Measurements from ENCODE around the gene FOCAD.
A peak's percentile ranks its signal among the peaks of the same experiment; 100 is the strongest.
"Not testable (repeated sequence)": the region's sequence is repeated elsewhere in the genome, so short reads cannot be mapped to it uniquely, and the experiment has no call there.

Gene FOCAD, protein sequence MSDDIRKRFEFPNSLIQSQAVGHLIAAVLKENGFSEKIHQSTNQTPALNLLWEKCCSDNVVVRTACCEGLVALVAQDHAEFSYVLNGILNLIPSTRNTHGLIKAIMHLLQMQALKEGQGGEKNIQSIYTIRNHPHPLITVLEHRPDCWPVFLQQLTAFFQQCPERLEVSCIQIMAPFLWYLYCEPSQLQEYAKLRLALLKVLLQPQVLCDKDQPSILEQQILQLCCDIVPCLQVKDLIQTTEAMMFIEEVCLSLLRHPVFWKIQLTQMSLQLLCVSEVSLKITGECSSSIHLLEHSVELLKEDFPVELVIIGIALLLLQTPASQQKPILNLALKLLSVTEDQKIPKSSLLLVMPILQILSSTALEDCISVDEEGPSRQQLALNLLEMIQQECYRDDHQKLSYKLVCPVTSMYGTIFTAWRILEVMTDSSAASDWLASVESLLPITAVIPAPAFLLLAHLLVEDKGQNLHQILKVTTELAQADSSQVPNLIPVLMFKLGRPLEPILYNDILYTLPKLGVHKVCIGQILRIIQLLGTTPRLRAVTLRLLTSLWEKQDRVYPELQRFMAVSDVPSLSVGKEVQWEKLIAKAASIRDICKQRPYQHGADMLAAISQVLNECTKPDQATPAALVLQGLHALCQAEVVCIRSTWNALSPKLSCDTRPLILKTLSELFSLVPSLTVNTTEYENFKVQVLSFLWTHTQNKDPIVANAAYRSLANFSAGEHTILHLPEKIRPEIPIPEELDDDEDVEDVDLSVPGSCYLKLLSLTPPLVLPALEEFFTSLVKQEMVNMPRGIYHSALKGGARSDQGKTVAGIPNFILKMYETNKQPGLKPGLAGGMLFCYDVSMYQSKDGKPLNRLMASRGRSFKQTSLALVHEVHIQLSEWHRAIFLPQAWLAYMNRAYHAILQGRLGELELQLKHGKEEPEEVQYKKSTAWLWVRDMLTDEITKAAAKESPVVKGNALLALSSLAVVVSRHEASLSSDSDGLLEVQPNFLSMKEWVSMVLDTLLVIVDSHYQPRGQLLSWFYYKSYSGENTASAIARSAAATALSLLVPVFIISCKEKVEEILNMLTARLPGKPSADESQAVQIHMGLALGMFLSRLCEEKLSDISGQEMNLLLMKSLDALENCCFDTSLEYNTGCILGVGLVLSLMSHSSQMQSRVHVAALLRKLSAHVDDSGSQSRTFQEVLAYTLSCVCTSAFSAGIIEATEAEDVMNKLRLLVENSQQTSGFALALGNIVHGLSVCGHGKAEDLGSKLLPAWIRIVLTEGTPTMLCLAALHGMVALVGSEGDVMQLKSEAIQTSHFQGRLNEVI (N-terminal part only)

DNA sequence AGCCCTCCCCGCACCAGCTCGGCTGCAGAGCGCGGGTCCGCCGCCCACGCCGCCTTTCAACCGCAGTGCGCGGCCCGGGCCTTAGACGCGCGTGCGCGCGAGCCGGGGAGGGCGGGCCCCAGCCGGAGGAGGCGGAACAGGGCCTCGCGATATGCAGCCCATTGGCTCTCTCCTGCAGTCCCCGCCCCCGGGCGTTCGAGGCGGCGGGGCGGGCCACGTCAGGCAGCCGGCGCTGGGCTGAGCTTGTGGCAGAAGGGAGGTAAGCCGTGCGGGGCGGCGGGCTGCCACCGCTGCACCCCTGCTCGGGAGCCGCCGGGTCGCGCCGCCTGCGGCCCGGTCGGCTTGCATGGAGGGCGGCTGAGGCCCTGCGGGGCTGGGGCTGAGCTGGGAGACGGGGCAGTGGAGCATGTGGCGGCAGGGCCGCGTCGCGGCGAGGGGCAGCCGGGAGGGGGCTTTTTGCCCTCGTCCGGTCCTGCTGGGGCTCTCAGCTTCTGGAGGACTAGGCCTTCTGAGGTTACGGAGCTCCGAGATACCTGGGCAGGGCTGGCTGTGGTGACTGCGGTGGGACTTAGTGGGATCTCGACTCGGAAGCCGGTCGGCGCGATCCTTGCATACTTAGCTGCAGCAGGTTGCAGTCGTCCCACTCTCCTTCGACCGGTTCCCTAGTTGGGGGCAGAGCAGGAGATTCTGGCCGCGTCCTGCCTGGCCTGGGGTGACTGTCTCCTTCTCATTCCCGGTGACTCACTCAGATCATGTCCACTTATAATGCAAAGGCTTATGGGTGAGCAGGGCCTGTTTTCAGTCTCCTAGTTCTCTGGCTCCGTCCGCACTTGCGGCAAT, at the start of gene FOCAD:
TSS of gene FOCAD (plus strand) at position 225 of the 840 bp plus-strand sequence. CDS start 31,095 bp downstream, outside the sequence.
- DNase-seq: peak; percentile 80 to 92

DNA sequence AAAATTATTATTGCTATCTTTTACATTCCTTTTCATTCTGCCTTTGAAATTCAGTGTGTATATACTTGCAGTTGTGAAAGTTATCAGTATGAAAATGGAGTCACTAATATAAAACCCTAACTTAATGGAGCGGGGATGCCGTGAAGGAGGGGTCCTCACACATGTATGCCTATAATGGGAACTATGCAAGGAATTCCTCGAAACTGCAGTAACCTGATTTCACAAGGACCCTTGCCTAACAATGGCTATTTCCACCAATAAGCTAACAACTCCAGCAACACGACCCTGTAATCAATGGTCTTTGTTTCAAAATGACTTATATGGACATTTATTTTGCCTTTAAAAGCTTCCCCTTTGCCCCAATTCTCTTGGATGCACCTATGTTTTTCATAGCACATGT, 49.2 kb upstream of the FOCAD start:
- no peak for DNase-seq

- no peak for DNase-seq
Observed at GRCh38 chr9:20636888-20637440, 47.1 kb upstream of the FOCAD start.

DNA sequence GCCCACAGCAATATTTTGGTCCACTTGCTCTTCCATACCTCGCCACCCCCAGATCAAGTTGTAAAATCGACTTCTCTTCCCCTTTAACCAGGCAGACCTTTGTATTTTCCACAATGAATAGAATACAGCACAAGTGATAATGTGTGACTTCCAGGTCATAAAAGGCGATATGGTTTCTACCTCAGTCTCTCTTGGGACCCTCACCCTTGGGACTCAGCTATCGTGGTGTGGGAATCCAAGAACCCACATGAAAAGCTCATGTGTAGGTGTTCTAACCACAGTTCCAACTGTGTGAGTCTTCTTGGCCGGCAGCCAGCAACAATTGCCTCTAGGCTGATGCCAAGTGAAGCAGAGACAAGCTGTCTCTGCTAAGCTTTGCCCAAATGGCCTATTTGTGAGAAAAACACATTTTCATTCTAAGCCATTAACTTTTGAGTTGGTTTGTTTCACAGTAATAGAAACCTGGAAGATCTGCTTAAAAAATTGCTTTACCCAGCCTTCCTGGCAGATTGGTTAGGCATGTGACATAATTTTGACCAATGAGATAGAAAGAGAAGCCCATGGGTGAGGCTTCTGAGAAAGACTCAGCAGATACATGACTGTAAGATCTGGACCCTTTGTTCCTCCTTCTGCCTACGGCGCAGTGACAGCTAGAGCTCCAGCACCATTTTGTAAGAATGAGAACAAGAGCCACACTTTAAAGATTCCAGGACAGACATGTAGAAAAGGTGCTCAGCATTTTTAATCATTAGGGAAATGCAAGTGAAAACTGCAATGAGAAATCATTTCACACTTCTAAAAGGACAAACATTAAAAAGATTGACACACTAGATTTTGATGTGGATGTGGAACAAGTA, 43.5 kb upstream of the FOCAD start:
- DNase-seq: peak; percentile 39 to 71

- no peak for DNase-seq
Observed at GRCh38 chr9:20642045-20642444, 42.0 kb upstream of the FOCAD start.

DNA sequence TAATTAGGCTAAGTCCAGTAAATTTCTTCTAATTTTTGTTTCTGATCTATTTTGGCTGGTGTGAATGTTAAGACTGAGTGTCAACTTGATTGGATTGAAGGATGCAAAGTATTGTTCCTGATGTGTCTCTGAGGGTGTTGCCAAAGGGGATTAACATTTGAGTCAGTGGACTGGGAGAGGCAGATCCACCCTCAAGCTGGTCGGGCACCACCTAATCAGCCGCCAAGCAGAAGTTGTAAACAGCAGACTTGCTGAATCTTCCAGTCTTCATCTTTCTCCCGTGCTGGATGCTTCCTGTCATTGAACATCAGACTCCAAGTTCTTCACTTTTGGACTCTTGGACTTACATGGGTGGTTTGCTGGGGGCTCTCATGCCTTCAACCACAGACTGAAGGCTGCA, 40.4 kb upstream of the FOCAD start:
- no peak for DNase-seq

GRCh38 chr9:20646656-20647055, 37.4 kb upstream of the FOCAD start:
- DNase-seq: no peak

- DNase-seq: no peak
Observed at GRCh38 chr9:20649381-20649780, 34.7 kb upstream of the FOCAD start.

- no peak for DNase-seq
Observed at GRCh38 chr9:20650313-20650712, 33.7 kb upstream of the FOCAD start.

GRCh38 chr9:20650750-20651299, 33.2 kb upstream of the FOCAD start:
- no peak for DNase-seq

GRCh38 chr9:20651939-20652338, 32.1 kb upstream of the FOCAD start:
- no peak for DNase-seq

GRCh38 chr9:20658246-20658667, 25.8 kb upstream of the FOCAD start:
- DNase-seq: not testable (repeated sequence)

- peak in 1 of 2 experiments; percentile 15 for DNase-seq
Observed at GRCh38 chr9:20658677-20659473, 25.2 kb upstream of the FOCAD start.

DNA sequence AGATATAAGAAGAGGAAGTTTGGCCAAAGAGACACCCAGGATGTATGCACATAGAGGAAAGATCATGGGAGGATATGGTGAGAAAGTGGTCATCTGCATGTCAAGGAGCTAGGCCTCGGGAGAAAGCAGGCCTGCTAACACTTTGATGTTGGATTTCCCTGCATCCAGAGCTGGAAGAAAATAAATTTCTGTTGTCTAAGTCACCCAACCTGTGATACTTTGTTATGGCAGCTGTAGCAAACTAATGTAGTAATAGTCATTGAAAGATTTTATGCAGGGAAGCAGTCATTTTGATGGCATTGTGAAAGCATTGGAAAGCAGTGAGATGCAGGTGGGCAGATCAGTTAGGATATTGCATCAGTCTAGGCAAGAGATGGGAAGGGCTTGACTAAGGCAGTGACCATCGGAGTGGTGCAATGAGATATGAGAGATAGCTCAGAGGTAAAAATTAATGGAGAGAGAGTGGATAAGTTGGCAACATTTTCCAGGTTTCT, 24.5 kb upstream of the FOCAD start:
- DNase-seq: no peak

DNA sequence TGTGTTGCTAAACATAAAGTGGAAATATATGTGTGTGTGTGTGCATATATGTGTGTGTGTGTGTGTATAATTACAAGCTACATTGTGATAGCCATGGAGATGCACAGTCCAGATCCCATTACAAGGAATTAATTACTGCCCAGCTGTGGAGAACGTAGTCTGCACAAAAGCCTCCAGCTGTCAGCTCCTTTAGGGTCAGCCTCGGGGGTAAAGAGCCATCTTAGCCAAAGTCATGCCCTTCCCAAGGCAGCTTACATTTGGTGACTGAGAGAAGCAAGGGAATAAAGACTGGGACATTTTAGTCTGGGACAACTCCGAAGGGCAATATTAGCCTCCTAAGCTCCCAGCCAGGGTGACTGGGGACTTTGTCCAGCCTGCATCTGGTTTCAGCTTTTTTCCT, 21.9 kb upstream of the FOCAD start:
- DNase-seq: peak; percentile 49 to 77

DNA sequence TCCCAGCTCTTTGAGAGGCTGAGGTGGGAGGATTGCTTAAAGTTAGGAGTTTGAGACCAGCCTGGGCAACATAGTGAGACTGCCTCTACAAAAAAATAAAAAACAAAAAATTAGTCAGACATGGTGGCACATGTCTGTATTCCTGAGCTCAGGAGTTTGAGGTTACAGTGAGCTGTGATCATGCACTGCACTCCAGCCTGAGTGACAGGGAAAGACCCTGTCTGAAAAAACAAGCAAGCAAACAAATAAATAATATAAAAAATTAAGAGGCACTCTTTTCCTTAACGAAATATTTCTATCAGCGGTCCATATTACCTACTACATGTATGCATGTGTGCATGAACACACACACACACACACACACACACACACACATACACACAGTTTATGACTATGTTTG, 20.9 kb upstream of the FOCAD start:
- DNase-seq: no peak

DNA sequence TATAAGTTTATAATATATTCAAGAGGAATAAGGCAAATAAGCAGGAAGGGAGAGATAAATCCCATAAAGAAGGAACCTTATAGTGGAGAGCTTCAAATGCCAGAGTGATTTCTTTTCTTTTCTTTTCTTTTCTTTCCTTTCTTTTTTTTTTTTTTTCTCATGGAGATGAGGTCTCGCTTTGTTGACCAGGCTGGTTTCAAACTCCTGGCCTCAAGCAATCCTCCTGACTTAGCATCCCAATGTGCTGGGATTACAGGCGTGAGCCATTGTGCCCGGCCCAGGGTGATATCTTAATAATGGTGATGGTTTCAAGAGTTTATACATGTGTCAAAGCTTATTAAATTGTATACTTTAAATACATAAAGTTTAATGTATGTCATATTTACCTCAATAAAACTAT, 19.6 kb upstream of the FOCAD start:
- DNase-seq: no peak

DNA sequence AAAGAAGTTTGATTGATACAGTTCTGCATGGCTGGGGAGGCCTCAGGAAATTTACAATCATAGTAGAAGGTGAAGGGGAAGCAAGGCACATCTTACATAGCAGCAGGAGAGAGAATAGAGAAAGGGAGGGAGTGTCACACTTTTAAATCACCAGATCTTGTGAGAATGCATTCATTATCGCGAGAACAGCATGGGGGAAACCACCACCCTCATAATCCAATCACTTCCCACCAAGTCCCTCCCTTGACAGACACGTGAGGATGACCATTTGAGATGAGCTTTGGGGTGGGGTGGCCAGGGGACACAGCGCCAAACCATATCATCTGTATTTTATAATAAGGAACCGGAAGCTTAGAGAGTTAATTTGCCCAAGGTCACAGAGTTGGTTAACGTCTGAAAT, 13.7 kb upstream of the FOCAD start:
- DNase-seq: no peak

GRCh38 chr9:20671635-20672034, 12.4 kb upstream of the FOCAD start:
- no peak for DNase-seq
